NCI-H774 (cell line): ENCODE results near the gene KBTBD13.

Experiments used
- DNase-seq: peaks from one replicate; lab custom pipeline; 2025; lab: John Stamatoyannopoulos, UW

KBTBD13 gene

DNA sequence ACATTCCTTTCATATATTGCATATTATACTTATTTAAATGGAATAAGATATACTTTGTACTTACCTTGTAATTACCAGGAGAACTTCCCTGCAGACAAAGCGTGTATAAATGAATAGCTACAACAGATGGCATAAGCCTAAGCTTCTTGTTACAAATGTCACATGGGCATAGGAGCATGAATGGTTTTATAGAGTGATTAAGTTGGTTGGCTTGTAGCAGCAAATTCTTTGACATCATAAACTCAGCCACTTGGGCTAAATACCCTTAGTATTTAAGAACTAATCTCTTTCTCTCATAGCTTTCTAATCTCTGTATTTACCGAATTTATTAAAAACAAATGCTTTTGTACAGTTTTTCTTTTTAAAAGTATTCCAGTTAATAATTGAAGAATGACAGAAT lies 38.5 kb downstream of the KBTBD13 start, which contains the start of gene UBAP1L:
TSS of gene UBAP1L (minus strand) at position 115 of the 400 bp plus-strand sequence. CDS start 8,985 bp downstream, outside the sequence.
- DNase-seq, result no peak

DNA sequence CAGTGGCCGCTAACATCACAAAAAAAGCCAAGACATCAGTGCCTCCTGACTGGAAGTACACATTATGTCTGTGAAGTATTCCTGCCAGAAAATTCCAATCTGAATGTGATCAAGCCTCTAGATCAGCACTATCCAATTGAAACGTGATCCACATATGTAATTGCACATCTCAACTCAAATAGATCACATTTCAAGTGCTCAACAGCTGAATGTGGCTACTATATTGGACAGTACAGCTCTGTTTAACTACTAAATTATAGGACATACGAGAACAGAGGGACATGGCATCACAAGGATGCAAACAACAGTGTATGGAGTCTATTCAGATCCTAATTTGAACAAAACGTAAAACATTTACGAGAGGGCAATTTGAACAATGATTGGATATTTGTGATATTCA lies 39.0 kb downstream of the KBTBD13 start:
- no peak for DNase-seq
